Measurements from ENCODE around the gene RHBDF2.
"Not testable (repeated sequence)": the region's sequence is repeated elsewhere in the genome, so short reads cannot be mapped to it uniquely, and the experiment has no call there.

The RHBDF2 gene

DNA sequence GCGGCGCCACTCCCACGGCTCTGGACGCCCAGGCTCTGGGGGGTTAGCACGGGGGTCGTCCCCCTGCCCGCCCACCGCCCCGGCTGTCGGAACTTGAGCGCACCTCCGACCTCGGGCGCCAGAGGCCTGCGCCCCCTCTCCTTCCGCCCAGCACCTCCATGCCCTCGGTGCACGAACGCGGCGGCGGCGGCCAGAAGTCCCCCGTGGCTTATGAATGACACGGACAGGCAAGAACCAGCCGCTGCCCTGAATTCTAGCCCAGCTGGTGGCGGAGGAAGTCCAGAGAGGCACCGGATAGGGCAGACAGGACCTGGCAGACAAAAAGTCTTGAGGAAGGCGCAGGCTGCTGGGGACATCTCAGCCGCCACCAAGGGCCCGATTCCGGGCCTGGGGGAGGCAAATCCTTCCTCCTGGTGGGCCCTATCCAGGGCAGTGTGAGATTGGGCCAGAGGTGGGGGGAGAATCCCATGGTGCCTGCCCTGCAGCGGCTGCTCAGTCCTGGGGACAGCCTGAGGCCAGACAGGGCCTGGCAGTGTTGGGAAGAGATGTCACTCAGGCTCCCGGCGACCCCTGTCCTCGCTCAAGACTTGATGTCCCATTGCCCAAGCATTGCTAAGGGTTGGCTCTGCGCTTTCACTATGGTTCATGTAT is 37.2 kb upstream of the RHBDF2 start:
- in situ Hi-C loops (cut with MboI; ENCODE audit: low sequenced_read_pairs): no loop called here

DNA sequence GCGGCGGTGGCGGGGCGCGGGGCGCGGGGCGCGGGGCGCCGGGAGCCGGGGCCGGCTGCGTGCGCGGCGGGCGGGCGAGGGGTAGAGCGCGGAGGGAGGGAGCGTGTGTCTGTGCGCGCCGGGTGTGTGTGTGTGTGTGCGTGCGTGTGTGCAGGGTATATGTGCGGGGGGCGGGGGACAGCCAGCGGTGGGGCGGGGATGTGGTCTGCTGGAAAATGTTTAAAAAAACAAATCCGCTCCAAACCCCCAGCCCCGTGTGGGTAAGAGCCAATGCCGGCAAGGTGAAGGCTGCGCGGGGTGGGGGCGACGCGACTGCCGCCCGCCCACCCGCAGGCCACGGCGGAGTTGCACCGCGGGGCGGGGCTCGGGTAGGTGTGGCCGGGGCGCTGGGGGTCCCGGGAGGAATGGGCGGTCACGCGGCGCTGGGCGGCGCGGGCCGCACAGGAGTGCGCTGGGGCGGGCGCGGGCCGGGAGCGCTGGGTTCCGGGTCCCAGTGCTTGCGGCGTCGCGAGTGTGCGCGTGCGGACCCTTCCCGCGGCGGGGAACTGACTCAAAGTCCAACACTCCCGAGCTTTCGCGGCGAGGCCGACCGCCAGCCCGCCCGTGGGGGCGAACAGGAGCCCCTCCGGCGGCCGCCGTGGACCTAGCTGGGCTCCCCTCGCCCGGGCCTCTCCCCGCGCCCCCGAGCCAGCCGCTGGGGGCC is 36.5 kb upstream of the RHBDF2 start, which contains the start of gene CYGB:
CYGB (minus strand) TSS at position 132 of the 703 bp plus-strand sequence. CDS start 167 bp downstream, outside the sequence.
- in situ Hi-C loops (cut with MboI; ENCODE audit: low sequenced_read_pairs): no loop called here

DNA sequence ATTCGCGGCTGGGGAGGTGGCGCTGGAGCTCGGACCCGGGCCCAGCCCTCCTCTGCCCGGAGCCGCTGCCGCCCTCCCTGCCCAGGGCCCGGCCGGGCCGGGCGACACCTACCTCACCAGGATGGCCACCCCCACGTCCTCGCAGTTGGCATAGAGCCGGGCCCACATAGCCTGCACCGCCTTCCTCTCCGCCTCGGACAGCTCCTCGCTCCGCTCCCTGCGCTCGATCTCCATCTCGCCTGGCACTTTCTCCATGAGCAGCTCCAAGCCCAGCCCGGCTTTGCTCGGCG is 36.0 kb upstream of the RHBDF2 start:
- in situ Hi-C loops (cut with MboI; ENCODE audit: low sequenced_read_pairs): no loop called here

DNA sequence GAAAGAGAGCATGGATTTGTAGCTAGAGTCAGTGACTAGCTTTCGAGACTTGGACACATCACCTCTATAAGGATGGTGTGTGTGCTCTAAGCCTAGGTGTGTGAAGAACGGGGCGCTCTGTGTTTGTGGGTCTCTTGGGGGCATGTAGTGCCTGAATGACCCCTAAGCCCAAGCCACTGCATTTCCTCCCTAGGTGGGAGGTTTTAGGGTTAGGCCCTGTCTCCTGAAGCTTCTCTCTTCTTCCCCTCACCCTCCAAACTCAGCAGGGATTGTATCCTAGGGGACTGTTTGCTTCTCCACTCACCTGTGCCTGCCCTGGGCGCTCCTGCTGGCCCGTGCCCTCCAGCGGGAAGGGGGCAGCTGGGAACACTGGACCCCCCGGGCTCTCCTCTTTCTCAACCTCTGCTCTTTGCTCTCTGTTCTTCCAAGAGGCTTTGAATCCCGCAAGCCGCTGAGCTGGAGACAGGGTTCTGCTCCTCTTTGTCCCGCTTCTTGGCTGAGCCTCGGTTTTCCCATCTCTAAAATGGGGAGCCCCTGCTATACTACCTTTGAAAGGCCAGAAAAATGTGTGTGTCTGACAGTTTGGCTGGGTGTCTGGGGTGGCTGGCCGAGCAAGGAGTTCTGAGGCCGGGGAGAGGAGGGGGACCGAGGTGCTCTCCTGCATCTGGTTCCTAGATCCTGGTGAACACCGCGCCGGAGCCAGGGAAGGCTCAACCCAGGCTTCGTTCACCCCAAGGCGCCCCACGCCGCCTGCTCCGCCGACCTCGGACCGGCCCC is 35.5 kb upstream of the RHBDF2 start:
- in situ Hi-C loops (cut with MboI; ENCODE audit: low sequenced_read_pairs): no loop called here

DNA sequence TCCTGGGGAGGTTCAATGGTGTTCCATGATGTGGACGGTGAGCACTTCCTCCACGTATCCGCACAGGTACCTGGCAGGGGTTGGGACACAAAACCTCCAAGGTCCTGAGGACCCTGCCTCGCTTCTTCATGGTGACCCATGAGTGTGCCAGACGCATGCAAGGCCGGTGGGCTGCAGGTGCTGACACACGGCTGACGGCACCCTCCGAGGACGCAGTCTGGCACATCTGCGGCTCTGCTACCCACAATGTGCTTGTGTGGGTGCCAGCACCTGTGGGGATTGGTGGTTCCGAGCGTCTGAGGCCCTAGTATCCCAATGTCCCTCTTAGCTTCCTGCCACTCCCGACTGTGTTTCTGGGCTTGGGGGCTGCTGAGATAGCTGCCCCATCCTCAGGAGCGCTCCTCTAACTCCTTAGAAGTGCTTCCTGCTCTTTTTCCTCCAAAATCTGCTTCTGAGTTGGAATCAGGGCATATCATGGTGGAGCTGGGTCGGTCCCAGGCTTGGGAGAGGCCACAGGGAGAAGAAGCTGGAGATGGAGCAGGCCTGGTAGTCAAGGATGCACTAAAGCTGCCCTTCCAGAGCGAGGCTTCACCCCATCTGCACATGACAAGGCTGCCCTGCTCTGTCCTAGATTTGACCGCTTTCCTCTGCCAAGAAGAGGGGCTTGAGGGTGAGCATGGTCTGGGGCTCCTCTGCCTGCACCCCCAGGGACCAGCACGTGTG is 34.7 kb upstream of the RHBDF2 start:
- in situ Hi-C loops (cut with MboI; ENCODE audit: low sequenced_read_pairs): no loop called here

DNA sequence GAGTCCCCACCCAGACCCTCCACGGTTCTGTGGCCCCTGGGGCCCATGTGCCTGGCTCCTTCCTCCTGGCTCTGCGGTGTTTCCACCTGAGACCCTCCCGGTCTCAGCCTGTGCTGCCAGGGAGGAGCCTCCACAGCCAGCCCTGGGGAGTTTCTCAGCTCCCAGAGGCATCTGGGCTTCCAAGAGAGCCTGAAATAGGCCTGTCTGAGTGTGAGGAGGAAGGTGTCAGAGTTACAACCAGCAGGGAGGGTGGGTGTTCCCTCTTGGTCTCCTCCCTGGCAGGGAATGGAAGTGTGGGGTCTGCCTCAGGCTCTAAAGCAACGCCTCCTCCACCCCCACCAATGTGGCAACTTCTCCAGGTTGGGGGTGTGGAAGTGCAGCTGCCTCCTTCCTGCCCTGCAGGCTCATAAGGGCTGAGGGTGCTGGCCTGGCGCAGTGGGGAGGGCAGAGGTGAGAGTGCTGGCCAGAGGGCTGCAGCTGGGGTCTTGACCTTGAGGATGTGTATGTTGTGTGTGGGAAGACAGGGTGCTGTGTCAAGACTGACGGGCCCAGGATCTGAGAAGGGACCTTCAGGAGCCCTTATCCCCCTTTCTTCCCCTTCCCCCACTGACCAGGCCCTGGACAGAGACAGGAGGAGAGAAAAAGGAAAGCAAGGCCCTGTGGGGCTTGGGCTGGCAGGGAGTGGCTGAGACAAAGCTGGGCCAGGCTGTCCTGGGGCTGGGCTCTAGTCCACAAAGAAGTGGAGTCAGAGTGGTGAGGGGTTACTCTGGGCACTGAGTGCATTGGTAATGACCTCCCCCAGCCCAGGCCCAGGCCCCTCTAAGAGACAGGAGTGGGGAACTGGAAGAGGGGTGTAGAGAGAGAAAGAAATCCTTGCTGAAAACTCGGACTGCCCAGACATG is 33.9 kb upstream of the RHBDF2 start:
- in situ Hi-C loops (cut with MboI; ENCODE audit: low sequenced_read_pairs): no loop called here

DNA sequence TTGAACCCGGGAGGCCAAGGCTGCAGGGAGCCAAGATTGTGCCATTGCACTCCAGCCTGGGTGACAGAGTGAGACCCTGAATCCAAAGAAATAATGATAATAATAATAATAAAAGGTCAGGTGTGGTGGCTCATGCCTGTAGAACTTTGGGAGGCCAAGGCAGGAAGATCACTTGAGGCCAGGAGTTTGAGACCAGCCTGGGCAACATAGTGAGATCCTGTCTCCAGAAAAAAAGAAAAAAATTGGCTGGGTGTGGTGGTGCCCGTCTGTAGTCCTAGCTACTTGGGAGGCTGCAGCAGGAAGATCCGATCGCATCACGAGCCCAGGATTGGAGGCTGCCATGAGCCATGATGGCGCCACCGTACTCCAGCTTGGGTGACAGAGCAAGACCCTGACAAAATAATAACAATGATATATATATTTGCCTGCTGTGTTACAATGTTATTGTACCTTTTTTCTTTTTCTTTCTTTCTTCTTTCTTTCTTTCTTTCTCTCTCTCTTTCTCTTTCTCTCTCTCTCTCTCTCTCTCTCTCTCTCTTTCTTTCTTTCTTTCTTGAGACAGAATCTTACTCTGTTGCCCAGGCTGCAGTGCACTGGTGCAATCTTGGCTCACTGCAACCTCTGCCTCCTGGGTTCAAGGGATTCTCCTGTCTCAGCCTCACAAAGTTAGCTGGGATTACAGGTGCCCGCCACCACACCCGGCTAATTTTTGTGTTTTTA is 32.6 kb upstream of the RHBDF2 start:
- in situ Hi-C loops (cut with MboI; ENCODE audit: low sequenced_read_pairs): not testable (repeated sequence)

DNA sequence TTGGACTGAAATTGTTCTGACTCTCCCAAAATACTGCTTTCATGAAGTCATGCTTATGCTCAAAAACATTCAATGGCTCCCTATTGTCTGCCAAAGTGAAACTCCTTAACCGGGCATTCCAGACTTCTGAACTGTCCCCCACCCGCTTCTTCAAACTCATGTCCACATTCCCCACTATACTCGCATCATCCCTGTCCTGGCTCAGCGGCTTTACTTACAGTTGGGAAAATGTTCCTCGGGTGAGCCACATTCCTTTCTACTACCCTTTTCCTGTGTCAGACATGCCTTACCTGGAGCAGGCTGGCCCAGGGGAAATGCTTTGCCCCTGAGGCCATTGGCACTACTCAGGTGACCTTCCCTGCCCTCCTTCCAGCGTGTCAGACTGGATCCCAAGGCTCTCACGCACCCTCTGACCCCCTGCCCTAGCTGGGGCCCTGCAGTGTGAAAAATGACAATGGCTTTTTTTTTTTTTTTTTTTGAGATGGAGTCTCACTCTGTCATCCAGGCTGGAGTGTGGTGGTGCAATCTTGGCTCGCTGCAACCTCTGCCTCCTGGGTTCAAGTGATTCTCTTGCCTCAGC is 30.9 kb upstream of the RHBDF2 start:
- in situ Hi-C loops (cut with MboI; ENCODE audit: low sequenced_read_pairs): no loop called here

- in situ Hi-C loops (cut with MboI; ENCODE audit: low sequenced_read_pairs): no loop called here
These were observed 30.3 kb upstream of the RHBDF2 start for GRCh38 chr17:76531486-76532038.

GRCh38 chr17:76530811-76531485 is 29.7 kb upstream of the RHBDF2 start:
- in situ Hi-C loops (cut with MboI; ENCODE audit: low sequenced_read_pairs): no loop called here

- in situ Hi-C loops (cut with MboI; ENCODE audit: low sequenced_read_pairs): no loop called here
These were observed 29.0 kb upstream of the RHBDF2 start for GRCh38 chr17:76530095-76530723.

DNA sequence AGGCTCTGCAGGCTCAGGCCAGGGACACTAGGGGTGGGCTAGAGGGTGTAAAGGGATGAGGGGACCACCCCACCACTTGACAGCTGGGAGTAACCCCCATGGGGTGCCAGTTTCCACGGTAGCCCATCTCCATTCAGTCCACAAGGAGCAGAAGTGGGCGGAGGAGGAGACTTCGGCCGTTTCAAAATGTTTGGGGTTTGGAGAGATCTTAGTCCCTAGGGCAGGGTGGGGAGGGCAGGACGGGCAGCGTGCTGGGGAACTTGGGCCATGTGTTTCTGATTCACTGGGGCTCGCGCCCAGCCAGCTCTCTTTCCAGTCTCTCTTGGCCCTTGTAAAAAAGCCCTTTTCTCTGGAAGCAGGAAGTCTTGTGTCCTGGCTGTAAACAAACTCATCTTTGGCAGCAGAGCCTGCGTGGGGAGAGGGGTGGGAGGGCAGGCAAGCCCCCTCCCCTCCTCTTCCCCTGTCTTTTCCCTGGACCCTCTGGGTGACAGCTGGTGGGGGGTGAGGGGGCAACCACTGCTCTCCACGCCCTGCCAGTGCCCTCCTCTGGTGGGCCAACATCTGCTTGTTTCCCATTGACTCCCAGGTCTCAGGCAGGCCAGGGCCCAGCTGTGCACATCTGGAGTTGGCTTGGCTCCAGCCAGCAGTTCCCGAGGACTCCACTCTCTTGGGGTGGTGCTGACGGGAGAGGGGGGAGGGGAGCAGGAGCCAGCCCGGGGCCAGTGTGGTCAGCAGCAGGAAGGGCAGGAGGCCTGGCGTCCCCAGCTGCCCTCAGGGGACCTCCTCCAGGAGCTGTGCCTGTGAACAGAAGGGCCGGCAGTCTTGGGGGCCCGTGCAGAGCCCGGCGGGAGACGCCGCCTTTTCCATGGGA is 28.2 kb upstream of the RHBDF2 start:
- in situ Hi-C loops (cut with MboI; ENCODE audit: low sequenced_read_pairs): no loop called here

GRCh38 chr17:76528528-76529223 is 27.5 kb upstream of the RHBDF2 start:
- in situ Hi-C loops (cut with MboI; ENCODE audit: low sequenced_read_pairs): no loop called here

DNA sequence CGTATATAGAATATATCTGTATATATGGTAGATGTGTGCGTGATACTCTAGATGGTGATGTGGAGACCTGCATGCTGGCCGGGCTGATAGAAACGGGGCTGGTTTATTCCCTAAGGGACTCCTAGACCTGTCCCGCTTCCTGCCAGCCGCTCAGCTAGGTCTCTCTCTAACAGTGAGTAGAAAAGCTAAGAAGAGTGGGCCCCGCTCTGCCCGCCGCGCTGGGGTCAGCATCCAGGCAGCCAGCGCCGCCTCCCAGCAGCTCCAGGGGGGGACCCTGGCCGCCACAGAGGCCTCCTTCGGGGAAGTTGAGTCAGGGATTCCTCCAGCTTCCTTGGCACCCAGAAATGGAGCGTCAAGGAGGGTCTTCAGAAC is 26.9 kb upstream of the RHBDF2 start:
- in situ Hi-C loops (cut with MboI; ENCODE audit: low sequenced_read_pairs): no loop called here

DNA sequence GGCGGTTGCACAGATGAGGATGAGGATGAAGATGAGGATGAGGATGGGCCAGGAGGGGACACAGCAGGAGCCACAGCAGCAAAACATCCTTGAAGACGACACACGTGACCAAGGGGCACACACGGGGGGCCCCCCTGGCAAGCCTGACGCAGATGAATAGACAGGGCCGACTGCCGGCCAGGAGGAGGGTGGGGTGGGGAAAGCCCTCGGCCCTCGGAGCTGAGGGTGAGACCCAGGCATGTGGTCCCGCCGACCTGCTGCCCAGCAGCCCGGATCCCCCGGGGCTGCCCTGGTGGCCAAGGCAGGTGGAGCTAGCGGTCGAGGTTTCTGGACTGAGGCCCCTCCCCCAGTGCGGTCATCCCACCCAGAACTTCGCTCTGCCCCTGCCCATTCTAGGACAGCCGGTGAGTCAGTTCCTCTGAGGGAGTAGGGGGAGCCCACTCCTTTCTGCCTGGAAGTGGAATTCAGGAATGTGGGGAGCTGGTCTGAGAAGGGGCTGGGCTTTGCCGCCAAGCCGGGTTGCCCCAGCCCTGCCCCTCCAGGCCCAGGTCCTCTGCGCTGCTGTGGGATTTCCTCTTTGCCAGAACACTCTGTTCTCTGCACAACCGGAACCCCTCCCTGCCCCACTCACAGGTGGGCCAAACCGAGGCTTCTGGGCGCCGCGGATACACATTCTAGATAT is 26.3 kb upstream of the RHBDF2 start:
- in situ Hi-C loops (cut with MboI; ENCODE audit: low sequenced_read_pairs): no loop called here

DNA sequence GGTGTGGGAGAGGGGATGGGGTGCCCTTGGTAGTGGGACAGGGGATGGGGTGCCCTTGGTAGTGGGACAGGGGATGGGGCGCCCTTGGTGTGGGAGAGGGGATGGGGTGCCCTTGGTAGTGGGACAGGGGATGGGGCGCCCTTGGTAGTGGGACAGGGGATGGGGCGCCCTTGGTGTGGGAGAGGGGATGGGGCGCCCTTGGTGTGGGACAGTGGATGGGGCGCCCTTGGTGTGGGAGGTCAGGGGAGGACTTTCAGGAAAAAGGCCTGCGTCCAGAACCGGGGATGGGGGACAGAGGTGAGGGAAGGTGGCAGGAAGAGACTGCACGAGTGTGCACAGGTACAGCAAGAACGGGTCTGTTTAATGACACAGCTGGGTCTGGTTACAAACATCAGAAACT is 25.8 kb upstream of the RHBDF2 start:
- in situ Hi-C loops (cut with MboI; ENCODE audit: low sequenced_read_pairs): not testable (repeated sequence)
